GM19035 (cell line): ENCODE data around the gene PTBP3.
A peak's percentile ranks its signal among the peaks of the same experiment; 100 is the strongest.
"Not testable (repeated sequence)": the region's sequence is repeated elsewhere in the genome, so short reads cannot be mapped to it uniquely, and the experiment has no call there.

ENCODE experiments used
- ATAC-seq: cut with Tn5 transposase; IDR thresholded peaks from one replicate; pipeline ENCODE4 v1.9.1; 2021; ENCODE audit not compliant: unreplicated experiment

Gene PTBP3, protein sequence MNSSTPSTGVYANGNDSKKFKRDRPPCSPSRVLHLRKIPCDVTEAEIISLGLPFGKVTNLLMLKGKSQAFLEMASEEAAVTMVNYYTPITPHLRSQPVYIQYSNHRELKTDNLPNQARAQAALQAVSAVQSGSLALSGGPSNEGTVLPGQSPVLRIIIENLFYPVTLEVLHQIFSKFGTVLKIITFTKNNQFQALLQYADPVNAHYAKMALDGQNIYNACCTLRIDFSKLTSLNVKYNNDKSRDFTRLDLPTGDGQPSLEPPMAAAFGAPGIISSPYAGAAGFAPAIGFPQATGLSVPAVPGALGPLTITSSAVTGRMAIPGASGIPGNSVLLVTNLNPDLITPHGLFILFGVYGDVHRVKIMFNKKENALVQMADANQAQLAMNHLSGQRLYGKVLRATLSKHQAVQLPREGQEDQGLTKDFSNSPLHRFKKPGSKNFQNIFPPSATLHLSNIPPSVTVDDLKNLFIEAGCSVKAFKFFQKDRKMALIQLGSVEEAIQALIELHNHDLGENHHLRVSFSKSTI

DNA sequence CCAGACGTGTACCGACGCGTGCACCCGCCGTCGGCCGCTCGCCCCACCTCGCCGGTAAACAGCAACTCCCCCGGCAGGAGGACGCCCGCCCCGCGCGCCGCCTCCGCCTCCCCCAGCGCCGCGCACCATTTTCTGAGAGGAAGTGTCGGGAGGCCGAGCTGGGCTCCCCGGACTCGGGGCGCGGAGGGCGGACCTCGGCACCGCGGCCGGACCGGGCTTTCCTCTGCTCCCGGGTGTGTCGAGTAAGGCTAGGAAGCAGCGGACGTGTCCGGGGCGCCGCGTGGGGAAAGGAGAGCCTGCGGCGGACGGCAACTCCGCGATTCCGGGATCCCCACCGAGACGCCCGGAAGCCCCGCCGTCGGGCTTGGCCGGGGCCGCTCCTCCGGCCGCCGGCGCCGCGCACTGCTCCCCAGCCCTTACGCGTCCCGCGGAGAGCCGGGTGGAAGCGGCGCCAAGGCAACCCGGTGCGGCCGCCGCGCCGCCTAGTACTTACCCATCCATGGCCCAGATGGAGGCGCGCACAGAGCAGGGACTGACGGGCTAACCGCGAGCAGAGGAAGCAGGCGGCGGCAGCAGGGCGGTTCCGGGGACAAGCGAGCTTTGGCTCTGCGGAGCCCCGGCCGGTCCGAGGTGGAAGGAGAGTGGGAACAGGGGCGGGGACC, at the start of gene PTBP3:
Gene PTBP3, minus strand, starts transcription at position 643 of the 662 bp plus-strand sequence. CDS start 35,754 bp downstream, outside the sequence.
- peak; percentile 59 for ATAC-seq

DNA sequence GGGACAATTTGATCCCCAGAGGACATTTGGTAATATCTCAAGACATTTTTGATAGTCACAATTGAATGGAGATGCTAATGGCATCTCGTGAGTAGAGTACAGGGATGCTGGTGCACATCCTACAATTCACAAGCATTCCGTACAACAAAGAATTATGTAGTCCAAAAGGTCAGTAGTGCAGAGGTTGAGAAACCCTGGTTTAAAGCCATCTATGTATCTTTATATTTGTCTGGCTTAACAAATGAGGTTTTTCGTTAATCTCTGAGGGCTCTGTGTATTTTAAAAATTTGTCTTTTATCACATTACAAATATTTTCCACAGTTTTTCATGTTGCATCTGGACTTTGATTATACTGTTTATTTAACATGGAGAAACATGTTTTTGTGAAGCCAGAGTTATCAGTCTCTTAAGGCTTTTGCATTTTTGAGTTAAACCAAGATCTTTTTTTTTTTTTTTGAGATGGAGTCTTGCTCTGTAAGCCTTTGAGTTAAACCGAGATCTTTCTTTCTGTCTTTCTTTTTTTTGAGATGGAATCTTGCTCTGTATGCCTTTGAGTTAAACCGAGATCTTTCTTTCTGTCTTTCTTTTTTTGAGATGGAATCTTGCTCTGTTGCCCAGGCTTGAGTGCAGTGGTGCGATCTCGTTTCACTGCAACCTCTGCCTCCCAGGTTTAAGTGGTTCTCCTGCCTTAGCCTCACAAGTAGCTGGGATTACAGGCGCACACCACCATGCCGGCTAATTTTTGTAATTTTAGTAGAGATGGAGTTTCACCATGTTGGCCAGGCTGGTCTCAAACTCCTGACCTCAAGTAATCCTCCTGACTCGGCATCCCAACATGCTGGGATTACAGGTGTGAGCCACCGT, 49.3 kb upstream of the PTBP3 start:
- no peak for ATAC-seq

DNA sequence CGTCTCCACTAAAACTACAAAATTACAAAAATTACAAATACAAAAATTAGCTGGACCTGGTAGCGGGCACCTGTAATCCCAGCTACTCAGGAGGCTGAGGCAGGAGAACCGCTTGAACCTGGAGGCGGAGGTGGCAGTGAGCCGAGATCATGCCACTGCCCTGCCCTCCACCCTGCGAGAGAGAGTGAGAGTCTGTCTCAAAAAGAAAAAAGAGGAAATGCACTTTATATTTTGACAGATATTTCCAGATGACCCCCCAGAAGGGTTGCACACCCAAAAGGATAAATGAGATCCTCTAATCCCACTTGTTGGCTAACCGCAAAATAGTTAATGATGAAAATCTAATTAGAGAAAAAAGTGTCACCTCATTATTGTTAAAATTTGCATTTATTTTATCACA, 48.6 kb upstream of the PTBP3 start:
- ATAC-seq = no peak

DNA sequence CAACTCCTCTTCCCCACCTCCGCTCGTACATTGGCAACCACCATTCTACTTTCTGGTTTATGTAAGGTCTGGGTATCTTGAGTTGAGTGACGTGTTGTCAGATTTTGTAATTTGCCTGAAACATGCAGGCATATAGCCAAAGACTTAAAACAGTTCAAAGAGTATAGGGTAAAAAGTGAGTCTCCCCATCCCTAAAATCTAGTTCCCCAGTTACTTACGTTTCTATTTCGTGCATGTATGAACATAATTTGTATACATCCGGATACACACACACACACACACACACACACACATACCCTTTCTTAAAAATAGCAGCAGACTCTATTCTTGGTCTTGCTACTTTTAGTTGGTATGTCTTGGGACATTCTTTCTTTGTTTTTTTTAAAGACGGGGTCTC, 47.4 kb upstream of the PTBP3 start:
- ATAC-seq = no peak

DNA sequence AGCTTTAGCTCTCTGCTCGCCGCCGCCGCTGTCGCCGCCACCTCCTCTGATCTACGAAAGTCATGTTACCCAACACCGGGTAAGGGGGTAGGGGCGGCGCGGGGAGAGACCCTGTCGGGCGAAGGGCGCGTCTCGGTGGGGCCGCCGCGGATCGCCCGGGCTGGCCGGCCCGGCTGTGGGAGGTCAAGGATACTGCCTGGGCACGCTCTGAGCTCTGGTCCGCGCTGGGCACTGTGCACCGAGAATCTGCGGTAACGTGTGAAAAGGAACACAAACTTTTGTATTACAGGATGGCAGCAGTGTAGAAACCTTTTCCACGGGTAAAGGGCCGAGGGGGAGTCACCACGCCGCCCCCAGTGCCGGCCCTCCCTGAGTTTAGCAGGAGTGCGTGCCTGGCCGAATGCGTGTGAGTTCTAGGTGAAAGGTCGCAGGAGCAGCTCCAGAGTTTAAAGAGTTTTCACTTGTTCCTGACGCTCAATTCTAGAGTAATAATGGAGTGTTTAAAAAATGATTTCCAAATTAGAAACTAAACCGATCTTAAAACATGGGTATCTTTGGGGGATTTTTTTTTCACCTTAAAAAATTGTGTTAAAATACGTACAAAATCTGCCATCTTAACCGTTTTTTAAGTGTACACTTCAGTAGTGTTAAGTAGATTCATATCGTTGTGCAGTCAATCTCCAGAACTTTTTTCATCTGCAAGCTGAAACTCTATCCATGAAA, 46.8 kb upstream of the PTBP3 start, which contains the start of gene HSDL2:
Gene HSDL2, plus strand, starts transcription at position 7 of the 723 bp plus-strand sequence. Its CDS starts 56 bp downstream, at position 63.
- peak; percentile 20 for ATAC-seq

DNA sequence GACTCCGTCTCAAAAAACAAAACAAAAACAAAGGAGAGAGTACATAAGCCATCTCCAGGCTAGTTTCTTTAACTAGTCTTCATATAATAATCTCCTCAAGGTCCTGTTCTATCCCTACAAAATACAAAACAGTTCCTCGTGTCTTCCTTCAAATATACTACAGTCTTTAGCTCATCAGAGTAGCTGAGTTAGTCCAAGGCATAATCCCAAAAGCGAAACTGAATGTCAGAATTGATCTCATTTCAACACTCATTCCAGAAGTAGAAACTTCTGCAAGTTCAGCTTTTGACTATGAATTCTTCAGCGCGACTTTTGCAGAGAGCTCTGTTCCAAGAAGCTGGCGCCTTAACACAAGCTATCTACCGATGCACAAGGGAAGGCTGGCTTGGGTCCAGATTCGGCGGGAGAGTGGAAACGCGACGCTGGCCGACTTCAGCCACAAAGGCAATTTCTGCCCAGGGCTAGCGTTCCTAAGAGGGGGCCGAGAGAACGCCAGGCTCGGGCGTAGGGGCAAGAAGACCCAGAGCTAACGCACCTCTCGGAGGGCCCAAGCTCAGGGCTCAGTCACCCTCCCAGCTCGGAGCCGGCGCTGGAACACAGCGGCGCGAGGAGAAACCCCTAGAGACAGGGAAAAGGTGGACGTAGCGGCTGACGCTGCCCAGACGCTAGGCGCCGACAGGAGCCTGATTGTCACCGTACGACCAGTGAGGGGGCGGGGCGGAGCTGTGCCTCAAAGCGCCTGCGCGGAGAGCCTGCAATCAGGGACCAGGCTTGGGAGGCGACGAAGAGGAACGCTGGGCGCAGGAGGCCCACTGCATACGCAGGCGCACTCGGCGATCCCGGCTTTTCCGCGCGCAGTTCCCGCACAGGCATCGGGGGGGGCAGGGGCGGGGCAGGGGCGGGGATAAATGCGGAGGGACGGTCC, 46.0 kb upstream of the PTBP3 start:
- peak; percentile 84 for ATAC-seq

DNA sequence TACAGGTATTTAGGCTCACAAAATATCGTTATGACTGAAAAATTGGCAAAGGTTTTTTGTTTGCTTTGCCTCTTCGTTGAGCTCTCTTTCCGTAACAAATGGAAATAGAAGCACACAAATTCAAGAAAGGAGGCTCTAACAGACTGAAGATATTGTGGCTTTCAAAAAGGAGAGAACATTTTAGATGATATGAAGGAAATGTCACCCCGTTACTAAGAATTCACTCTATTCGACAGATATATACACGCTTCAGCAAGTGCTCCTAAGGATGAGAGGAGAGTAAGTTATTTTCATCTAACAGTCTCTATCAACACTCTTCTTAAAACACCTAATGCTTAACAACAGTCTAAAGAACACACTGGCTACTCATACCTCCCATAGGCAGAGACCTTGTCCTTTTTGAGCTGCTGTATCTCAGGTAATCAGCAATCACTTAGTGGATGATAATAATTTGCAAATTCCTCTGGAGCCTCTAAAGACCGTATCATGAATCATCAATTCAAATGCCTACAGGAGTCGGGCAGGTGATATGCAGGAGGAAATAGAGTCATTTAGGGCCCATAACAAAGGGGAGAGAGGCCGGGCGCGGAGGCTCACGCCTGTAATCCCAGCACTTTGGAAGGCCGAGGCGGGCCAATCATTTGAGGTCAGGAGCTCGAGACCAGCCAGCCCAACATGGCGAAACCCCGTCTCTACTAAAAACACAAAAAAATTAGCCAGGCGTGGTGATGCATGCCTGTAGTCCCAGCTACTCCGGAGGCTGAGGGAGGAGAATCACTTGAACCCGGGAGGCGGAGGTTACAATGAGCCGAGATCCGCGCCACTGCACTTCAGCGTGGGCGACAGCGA, 45.1 kb upstream of the PTBP3 start:
- ATAC-seq = peak; percentile 2

DNA sequence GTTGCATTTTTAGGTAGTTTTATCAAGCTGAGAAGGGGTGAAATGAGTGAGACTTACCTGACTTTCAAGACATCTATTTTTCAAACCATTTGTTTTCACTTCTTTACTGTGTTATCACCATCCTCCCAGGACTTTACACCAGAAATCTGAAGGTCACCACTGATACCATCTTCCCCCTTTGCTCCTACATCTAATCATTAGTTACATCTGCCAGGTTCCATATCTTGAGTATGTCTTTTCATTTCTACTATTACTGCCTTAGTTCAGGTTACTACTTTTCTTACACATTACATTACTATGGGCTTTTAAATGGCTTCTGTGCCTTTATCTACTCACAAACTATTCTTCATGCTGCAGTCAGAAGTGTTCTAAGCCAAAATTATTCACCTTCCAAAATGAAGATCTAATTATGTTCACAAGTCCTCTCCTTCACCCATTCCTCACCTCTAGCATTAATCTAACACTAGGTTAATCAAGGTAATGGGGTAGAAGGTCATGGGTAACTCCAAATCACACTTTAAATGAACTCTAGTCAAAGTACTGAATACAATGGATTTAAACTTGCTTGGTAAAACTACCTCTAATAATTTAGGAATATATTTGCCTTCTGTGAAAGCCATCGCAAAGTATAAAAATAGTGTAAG, 44.4 kb upstream of the PTBP3 start:
- ATAC-seq = no peak

DNA sequence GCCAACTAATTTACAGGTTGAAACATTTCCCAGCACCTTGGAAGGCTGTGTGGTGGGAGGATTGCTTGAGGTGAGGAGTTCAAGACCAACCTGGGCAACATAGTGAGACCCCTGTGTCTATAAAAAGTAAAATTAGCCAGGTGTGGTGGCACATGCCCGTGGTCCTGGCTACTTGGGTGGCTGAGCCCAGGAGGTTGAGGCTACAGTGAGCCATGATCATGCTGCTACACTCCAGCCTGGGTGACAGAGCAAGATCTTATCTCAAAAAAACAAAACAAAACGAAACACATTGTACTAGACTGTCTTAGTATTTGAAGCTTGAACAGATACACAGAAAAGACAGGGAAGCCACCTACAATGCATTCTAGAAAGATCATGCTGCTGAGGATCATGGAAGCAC, 43.7 kb upstream of the PTBP3 start:
- no peak for ATAC-seq

DNA sequence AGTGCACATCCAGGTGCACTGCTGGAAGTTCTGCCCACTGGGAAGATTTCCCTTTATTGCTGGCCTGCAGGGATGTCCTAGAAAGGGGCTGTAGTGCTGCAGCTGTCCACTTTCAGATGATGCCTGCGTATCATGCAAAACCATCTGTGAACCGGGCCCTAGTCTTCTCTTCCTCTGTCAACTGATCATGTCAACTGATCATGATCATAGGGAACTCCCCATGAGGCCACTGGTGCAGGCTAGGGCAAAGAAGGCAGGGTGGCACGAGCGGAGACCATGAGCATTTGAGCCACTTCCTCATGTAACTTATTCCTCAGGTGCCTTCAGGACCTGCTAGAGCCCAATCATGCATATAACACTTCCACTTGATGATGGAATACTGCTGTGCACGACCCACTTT, 41.9 kb upstream of the PTBP3 start:
- no peak for ATAC-seq

DNA sequence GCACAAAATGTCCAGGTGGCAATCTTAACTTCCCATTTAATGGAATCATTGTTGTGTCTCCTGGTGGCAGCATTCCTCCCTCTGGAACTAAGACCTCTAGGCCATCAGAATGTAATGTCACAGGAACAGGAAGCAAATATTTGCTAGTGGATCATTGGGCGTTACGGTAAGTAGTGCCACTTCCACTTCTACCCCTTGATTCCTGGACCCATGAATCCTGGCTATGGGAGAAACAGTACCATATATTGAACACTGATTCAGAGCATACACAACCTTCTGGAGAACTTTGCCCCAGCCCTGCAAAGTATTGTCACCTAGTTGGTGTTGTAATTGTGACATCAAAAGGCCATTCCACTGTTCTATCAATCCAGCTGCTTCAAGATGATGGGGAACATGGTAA, 40.8 kb upstream of the PTBP3 start:
- ATAC-seq = not testable (repeated sequence)

DNA sequence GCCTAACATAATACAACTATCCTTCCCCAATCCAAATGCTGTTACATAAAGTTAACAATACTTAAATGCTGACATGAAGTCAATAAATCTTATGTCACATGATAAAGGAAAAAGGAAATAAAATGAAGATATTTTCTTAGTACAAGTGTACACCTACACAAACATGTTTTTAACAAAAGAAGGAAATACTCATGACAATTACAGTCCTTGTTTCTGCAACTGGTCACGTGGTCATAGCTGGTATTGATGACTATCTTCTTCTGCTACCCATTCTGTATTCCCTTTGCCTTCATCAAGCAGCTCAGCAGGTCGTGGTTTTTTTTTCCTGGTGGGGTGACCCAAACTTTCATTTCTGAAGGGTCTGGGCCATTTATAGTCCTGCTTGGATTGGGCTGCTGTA, 40.2 kb upstream of the PTBP3 start:
- ATAC-seq = not testable (repeated sequence)

DNA sequence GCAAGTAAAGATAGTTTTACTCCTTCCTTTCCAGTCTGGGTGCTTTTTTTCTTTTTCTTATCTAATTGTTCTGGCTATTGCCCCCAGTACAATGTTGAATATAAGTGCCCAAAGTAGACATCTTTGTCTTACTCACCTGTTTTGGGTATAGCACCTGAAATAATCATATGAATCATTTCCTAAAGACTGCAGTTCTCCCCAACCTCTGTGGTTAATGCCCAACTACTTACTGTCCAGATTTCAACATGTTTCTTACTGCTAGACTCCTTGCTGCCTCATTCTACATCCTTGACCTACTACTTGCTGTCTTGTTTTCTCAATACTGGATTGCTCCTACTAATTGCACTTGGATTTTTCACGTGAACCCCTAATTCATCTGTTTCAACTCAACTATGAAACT, 37.6 kb upstream of the PTBP3 start:
- no peak for ATAC-seq

DNA sequence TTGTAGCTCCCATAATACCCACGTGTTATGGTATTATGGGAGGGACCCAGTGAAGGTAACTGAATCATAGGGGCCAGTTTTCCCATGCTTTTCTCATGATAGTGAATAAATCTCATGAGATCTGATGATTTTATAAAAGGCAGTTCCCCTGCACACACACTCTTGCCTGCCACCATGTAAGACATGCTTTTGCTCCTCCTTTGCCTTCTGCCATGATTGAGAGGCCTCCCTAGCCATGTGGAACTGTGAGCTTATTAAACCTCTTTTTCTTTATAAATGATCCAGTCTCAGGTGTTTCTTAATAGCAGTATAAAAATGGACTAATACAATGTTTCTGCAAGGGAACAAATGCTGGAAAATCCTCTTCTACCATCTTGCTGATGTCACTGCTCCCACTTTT, 36.4 kb upstream of the PTBP3 start:
- ATAC-seq = no peak

DNA sequence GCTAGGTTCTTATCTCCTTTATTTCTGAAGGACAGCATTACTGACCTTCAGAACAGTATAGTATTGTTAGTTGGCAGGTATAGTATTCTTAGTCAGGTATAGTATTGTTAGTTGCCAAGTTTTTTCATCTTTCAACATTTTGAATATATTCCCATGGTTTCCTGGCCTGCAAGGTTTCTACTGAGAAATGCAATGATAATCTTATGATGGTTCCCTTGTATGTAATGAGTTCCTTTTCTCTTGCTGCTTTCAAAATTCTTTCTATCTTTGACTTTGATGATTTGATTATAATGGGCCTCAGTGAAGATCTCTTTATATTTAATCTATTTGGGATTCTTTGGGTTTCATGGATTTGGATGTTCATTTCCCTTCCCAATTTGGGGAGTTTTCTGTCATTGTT, 34.0 kb upstream of the PTBP3 start:
- no peak for ATAC-seq

DNA sequence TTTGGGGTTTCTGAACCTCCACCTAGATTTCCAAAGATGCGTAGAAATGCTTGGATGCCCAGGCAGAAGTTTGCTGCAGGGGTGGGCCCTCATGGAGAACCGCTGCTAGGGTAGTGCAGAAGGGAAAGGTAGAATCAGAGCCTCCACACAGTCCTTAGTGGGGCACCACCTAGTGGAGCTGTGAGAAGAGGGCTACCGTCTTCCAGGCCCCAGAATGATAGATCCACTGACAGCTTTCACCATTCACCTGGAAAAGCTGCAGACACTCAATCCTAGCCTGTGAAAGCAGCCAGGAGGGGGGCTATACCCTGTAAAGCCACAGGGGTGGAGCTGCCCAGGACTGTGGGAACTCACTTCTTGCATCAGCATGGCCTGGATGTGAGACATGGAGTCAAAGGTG, 33.2 kb upstream of the PTBP3 start:
- ATAC-seq = no peak

DNA sequence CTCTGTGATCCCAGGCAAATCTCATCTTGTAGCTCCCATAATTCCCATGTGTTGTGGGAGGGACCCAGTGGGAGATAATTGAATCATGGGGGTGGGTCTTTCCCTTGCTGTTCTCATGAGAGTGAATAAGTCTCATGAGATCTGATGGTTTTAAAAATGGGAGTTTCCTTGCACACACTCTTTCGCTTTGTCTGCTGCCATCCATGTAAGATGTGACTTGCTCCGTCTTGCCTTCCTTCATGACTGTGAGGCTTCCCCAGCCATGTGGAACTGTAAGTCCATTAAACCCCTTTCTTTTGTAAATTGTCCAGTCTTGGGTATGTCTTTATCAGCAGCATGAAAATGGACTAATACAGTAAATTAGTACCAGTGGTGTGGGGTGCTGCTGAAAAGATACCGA, 31.8 kb upstream of the PTBP3 start:
- ATAC-seq = not testable (repeated sequence)

DNA sequence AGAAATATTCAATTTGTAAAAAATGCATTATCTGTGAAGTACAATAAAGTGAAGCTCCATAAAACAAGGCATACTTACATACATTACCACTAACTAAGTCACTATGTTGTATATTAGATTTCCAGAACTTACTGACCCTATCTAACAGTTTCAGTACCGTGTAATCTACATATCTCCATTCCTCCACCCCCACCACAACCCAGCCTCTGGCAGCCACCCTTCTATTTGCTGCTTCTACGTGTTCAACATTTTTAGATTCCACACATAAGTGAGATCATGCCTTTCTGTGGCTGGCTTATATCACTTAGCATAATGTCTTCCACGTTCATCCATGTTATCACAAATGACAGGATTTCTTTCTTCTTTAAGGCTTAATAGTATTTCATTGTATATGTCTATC, 31.3 kb upstream of the PTBP3 start:
- no peak for ATAC-seq
